ENCODE data around the gene RHOD. TPM values are rescaled to one million over a fixed set of nuclear protein-coding genes. Genes with fewer than 3 reads are reported as not detected.
A peak's percentile ranks its signal among the peaks of the same experiment; 100 is the strongest.

The RHOD gene
- total and polyA plus RNA-seq, 2 of the 8 experiments (the other 6 are each of a cell fraction or from before 2014, with no cell fraction given): 12.1 to 17.6 TPM

- Histone ChIP-seq H3K23me2 (ENCODE audit: low read depth, low read length) (peaks cover 6% of the 10 kb centered on the region; the same call in 1 of the 2 replicates), H3K4ac (replicated peaks; ENCODE audit: insufficient read length, low read depth, low read length) (peak overlapping the region; percentile 61), H3K9ac (replicated peaks in 1 of 4; ENCODE audit: extremely low read depth in 1 of 4, low read depth in 3 of 4, low read length in 3 of 4) (no peak overlapping the region), H3K56ac (replicated peaks; ENCODE audit: insufficient read length, low read depth, low read length) (no peak overlapping the region), H4K8ac (ENCODE audit: extremely low read depth, insufficient read depth, low read length) (no peak overlapping the region), H2BK15ac (ENCODE audit: low read length) (0 out of 2 replicates have a peak overlapping the region, but pooled peaks have one; percentile 5), H3K27ac (ENCODE audit: low read depth, low read length) (no peak overlapping the region), H2BK12ac (ENCODE audit: low read depth, low read length) (peak overlapping the region; percentile 4; the same call in 1 of the 2 replicates), H4K20me1 (replicated peaks in 1 of 2; ENCODE audit: control insufficient read depth in 1 of 2, insufficient read depth in 2 of 2, low read length in 2 of 2) (no peaks in the 10 kb centered on the region), H2BK5ac (ENCODE audit: low read depth, low read length) (0 out of 2 replicates have a peak overlapping the region, but pooled peaks have one; percentile 7), H3K18ac (ENCODE audit: extremely low read depth, low read length) (no peak overlapping the region), H3K36me3 (ENCODE audit: control insufficient read depth in 2 of 4, insufficient read depth in 4 of 4, low read length in 3 of 4) (no peaks in the 10 kb centered on the region), H3K79me1 (ENCODE audit: low read depth, low read length) (no peaks in the 10 kb centered on the region), H3K4me1 (replicated peaks in 1 of 4; ENCODE audit: control insufficient read depth in 3 of 4, insufficient read depth in 4 of 4, low read length in 3 of 4) (peaks cover 4 to 25% (median 15%) of the 10 kb centered on the region in 4 experiments), H3K14ac (ENCODE audit: insufficient read length) (no peak overlapping the region), H2AFZ (ENCODE audit: low read length) (no peak overlapping the region), H3K4me3 (ENCODE audit: extremely low read depth in 1 of 4, insufficient read depth in 2 of 4, low read depth in 3 of 4, low read length in 4 of 4) (no peak overlapping the region), H3K27me3 (replicated peaks in 1 of 4; ENCODE audit: control insufficient read depth in 3 of 4, extremely low read depth in 1 of 4, insufficient read depth in 3 of 4, low read length in 3 of 4) (peaks cover 0 to 13% (median 6%) of the 10 kb centered on the region in 4 experiments; a peak in 5 of 7 replicates), H4K91ac (replicated peaks; ENCODE audit: insufficient read length, low read length) (no peak overlapping the region), H2BK120ac (replicated peaks; ENCODE audit: low read depth, low read length) (no peak overlapping the region), H2AK5ac (ENCODE audit: low read depth, low read length) (no peak overlapping the region), H3K23ac (ENCODE audit: insufficient read length) (no peak overlapping the region), H3K9me3 (ENCODE audit: insufficient read depth in 2 of 2, low read depth in 1 of 2, low read length in 1 of 2) (no peaks in the 10 kb centered on the region), H2BK20ac (ENCODE audit: low read length) (no peak overlapping the region), H3K79me2 (ENCODE audit: control insufficient read depth in 1 of 2, insufficient read depth in 2 of 2, low read length in 2 of 2) (no peaks in the 10 kb centered on the region), H3K4me2 (ENCODE audit: insufficient read depth in 1 of 2, low read depth in 2 of 2, low read length in 2 of 2) (0 out of 4 replicates have a peak overlapping the region, but pooled peaks of 1 of the 2 experiments have one; percentile 10), H4K5ac (ENCODE audit: insufficient read length, low read depth, low read length) (no peak overlapping the region)
- DNase-seq (ENCODE audit: low read depth in 1 of 2, low spot score in 2 of 2) (no peak), FAIRE-seq (no peak)
- CTCF ChIA-PET (ENCODE audit: partially characterized antibody): interaction anchor here (1.0 to 5.1 kb wide), 16 partner anchors 8 to 376 kb away, joined by 3 to 69 read pairs (median 4); partner anchors contain the start of genes ANKRD13D, RBM4B and SYT12
- TF ChIP-seq PHF8 (conservative IDR thresholded peaks at IDR 0.05; ENCODE audit: low read depth, low read length): no peak
- no peak for TF ChIP-seq HDAC2 (IDR thresholded peaks at IDR 0.05; ENCODE audit: borderline replicate concordance in 1 of 2, low read depth in 2 of 2, low read length in 2 of 2)
- no peak for TF ChIP-seq RAD21 (IDR thresholded peaks at IDR 0.05 in 1 of 2, conservative IDR thresholded peaks at IDR 0.05 in 1 of 2; ENCODE audit: low read depth in 2 of 2, low read length in 2 of 2)
- TF ChIP-seq ATF2 (IDR thresholded peaks at IDR 0.05; ENCODE audit: low read length): no peak
- no peak for TF ChIP-seq GTF2F1 (IDR thresholded peaks at IDR 0.05; ENCODE audit: borderline replicate concordance, low read depth, low read length)
- no peak for TF ChIP-seq RXRA (IDR thresholded peaks at IDR 0.05; ENCODE audit: insufficient read depth, low read depth, low read length)
- no peak for TF ChIP-seq CEBPB (IDR thresholded peaks at IDR 0.05; ENCODE audit: low read depth, low read length)
- TF ChIP-seq JUN (IDR thresholded peaks at IDR 0.05; ENCODE audit: low read depth, low read length): no peak
- POLR2A ChIA-PET (ENCODE audit: partially characterized antibody): interaction anchor here (1.0 to 2.9 kb wide), 4 partner anchors 17 to 185 kb away, joined by 3 to 16 read pairs (median 4); no protein-coding TSS in a partner anchor
- 77% methylated on average over 9 of the region's 9 CpGs; no CpG with 5 or more reads in 1 of the 2 experiments for WGBS, 2 experiments (ENCODE audit: extremely low coverage in 1 of 2, insufficient coverage in 1 of 2, insufficient read length in 1 of 2, insufficient replicate concordance in 2 of 2, low coverage in 1 of 2, low lambda C conversion rate in 2 of 2, missing lambda C conversion rate in 1 of 2)
Observed at GRCh38 chr11:67054346-67054835, 2.3 kb upstream of the RHOD start.

Measured in H1 (cell line).